ENCODE measurements around the gene RAB8A. TPM values are rescaled to one million over a fixed set of nuclear protein-coding genes. Genes with fewer than 3 reads are reported as not detected.

The RAB8A gene
- total and polyA plus RNA-seq, 2 experiments from 2014 or later = 53.1 to 59.5 TPM

DNA sequence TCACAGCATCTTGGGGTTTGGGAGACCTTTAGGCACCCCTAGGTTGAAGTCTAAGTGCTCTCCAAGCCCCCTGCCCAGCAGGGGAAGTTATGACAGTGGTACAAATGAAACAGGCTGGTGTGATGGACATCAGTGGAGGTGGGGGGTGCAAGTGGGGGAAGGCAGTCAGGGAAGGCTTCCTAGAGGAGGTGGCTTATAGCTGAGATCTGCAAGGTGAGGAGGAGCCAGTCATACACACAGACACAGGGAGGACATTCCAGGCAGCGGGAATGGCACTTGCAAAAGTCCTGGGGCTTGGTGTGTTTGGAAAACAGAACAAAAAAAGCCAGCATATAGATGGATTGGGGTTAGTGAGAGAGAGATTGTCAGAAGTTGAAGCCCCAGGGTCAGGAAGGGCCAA, 43.4 kb downstream of the RAB8A start:
- TF ChIP-seq ZNF331 (CRISPR knock-in tag; IDR thresholded peaks at IDR 0.05; ENCODE audit: low read depth) (no peak), EZH2 (IDR thresholded peaks at IDR 0.05; ENCODE audit: low read depth, unreplicated experiment) (no peak), EZH2phosphoT487 (IDR thresholded peaks at IDR 0.05; ENCODE audit: unreplicated experiment) (no peak)
- TF ChIP-seq, protein P1, sequence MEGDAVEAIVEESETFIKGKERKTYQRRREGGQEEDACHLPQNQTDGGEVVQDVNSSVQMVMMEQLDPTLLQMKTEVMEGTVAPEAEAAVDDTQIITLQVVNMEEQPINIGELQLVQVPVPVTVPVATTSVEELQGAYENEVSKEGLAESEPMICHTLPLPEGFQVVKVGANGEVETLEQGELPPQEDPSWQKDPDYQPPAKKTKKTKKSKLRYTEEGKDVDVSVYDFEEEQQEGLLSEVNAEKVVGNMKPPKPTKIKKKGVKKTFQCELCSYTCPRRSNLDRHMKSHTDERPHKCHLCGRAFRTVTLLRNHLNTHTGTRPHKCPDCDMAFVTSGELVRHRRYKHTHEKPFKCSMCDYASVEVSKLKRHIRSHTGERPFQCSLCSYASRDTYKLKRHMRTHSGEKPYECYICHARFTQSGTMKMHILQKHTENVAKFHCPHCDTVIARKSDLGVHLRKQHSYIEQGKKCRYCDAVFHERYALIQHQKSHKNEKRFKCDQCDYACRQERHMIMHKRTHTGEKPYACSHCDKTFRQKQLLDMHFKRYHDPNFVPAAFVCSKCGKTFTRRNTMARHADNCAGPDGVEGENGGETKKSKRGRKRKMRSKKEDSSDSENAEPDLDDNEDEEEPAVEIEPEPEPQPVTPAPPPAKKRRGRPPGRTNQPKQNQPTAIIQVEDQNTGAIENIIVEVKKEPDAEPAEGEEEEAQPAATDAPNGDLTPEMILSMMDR (conservative IDR thresholded peaks at IDR 0.05; ENCODE audit: low read depth in 2 of 2) = no peak
- no peak overlapping the region for H3K4me3 ChIP-seq
- Mint-ChIP-seq H3K4me3 (no peak overlapping the region; the same call in 2 of the 3 replicates), H3K27ac (no peak overlapping the region), H3K36me3 (ENCODE audit: low read depth) (no peaks in the 10 kb centered on the region; the same call in 2 of the 3 replicates), H3K27me3 (ENCODE audit: insufficient read depth, low read depth, poor library complexity) (peaks cover 11% of the 10 kb centered on the region), H3K4me1 (no peaks in the 10 kb centered on the region), H3K9me3 (peaks cover 2% of the 10 kb centered on the region; the same call in 1 of the 3 replicates)
- no peaks in the 10 kb centered on the region for H3K79me2 ChIP-seq (replicated peaks; ENCODE audit: insufficient read depth)
- H3K4me2 ChIP-seq = no peak overlapping the region
- DNase-seq (ENCODE audit: low spot score) (no peak), ATAC-seq (no peak)
- no peaks in the 10 kb centered on the region for H3K27me3 ChIP-seq (ENCODE audit: insufficient read depth)
- no peaks in the 10 kb centered on the region for H3K36me3 ChIP-seq (ENCODE audit: insufficient read depth)
- no peaks in the 10 kb centered on the region for H3K4me1 ChIP-seq (ENCODE audit: insufficient read depth)
- H3K9me2 ChIP-seq (ENCODE audit: insufficient read depth) = no peaks in the 10 kb centered on the region
- H3K27ac ChIP-seq (ENCODE audit: low read depth) = no peak overlapping the region
- H3F3A ChIP-seq (replicated peaks; ENCODE audit: low read depth) = no peaks in the 10 kb centered on the region
- H2AFZ ChIP-seq = no peak overlapping the region
- no peaks in the 10 kb centered on the region for H4K20me1 ChIP-seq (replicated peaks; ENCODE audit: insufficient read depth)

DNA sequence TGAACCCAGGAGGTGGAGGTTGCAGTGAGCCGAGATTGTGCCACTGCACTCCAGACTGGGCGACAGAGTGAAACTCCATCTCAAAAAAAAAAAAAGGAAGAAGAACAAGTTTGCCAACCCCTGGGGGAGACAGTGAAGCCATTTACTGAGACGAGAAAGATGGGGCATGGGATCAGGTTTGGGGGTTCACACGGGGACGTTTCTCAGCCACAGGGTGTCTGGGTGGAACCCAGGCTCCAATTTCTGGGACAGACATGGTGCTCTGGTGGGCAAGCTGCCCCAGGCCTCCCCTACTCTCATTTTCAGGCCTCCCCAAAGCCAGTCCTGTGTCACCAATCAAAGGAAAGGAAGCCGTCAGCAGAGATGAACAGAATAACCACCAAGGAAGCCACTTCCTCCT, 45.2 kb downstream of the RAB8A start:
- Histone ChIP-seq H3K27me3 (ENCODE audit: insufficient read depth) (no peaks in the 10 kb centered on the region), H4K20me1 (replicated peaks; ENCODE audit: insufficient read depth) (no peaks in the 10 kb centered on the region), H3K36me3 (ENCODE audit: insufficient read depth) (no peaks in the 10 kb centered on the region), H3K4me1 (ENCODE audit: insufficient read depth) (no peaks in the 10 kb centered on the region), H3K9me2 (ENCODE audit: insufficient read depth) (no peaks in the 10 kb centered on the region), H3K79me2 (replicated peaks; ENCODE audit: insufficient read depth) (no peaks in the 10 kb centered on the region), H3K4me3 (no peak overlapping the region), H2AFZ (no peak overlapping the region), H3K27ac (ENCODE audit: low read depth) (no peak overlapping the region), H3F3A (replicated peaks; ENCODE audit: low read depth) (no peaks in the 10 kb centered on the region), H3K4me2 (no peak overlapping the region)
- H3K27ac Mint-ChIP-seq = no peak overlapping the region
- H3K27me3 Mint-ChIP-seq (ENCODE audit: insufficient read depth, low read depth, poor library complexity) = peaks cover 11% of the 10 kb centered on the region
- no peak overlapping the region for H3K4me3 Mint-ChIP-seq
- TF ChIP-seq, protein P1 (conservative IDR thresholded peaks at IDR 0.05; ENCODE audit: low read depth in 2 of 2) = no peak
- TF ChIP-seq CREB1 (CRISPR knock-in tag; IDR thresholded peaks at IDR 0.05; ENCODE audit: low read depth) = no peak
- TF ChIP-seq, protein P2, sequence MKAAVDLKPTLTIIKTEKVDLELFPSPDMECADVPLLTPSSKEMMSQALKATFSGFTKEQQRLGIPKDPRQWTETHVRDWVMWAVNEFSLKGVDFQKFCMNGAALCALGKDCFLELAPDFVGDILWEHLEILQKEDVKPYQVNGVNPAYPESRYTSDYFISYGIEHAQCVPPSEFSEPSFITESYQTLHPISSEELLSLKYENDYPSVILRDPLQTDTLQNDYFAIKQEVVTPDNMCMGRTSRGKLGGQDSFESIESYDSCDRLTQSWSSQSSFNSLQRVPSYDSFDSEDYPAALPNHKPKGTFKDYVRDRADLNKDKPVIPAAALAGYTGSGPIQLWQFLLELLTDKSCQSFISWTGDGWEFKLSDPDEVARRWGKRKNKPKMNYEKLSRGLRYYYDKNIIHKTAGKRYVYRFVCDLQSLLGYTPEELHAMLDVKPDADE (IDR thresholded peaks at IDR 0.05) = no peak
- no peak for TF ChIP-seq JUNB (IDR thresholded peaks at IDR 0.05; ENCODE audit: unreplicated experiment)
- no peak for TF ChIP-seq NANOG (IDR thresholded peaks at IDR 0.05; ENCODE audit: borderline replicate concordance)
- TF ChIP-seq, protein P3, sequence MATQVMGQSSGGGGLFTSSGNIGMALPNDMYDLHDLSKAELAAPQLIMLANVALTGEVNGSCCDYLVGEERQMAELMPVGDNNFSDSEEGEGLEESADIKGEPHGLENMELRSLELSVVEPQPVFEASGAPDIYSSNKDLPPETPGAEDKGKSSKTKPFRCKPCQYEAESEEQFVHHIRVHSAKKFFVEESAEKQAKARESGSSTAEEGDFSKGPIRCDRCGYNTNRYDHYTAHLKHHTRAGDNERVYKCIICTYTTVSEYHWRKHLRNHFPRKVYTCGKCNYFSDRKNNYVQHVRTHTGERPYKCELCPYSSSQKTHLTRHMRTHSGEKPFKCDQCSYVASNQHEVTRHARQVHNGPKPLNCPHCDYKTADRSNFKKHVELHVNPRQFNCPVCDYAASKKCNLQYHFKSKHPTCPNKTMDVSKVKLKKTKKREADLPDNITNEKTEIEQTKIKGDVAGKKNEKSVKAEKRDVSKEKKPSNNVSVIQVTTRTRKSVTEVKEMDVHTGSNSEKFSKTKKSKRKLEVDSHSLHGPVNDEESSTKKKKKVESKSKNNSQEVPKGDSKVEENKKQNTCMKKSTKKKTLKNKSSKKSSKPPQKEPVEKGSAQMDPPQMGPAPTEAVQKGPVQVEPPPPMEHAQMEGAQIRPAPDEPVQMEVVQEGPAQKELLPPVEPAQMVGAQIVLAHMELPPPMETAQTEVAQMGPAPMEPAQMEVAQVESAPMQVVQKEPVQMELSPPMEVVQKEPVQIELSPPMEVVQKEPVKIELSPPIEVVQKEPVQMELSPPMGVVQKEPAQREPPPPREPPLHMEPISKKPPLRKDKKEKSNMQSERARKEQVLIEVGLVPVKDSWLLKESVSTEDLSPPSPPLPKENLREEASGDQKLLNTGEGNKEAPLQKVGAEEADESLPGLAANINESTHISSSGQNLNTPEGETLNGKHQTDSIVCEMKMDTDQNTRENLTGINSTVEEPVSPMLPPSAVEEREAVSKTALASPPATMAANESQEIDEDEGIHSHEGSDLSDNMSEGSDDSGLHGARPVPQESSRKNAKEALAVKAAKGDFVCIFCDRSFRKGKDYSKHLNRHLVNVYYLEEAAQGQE (IDR thresholded peaks at IDR 0.05; ENCODE audit: unreplicated experiment) = no peak
- TF ChIP-seq STAT1 (IDR thresholded peaks at IDR 0.05; ENCODE audit: unreplicated experiment) = no peak
- peaks cover 4% of the 10 kb centered on the region; the same call in 1 of the 3 replicates for H3K9me3 Mint-ChIP-seq
- no peaks in the 10 kb centered on the region; the same call in 2 of the 3 replicates for H3K36me3 Mint-ChIP-seq (ENCODE audit: low read depth)
- no peaks in the 10 kb centered on the region for H3K4me1 Mint-ChIP-seq
- no peak for DNase-seq (ENCODE audit: low spot score)
- no peak for ATAC-seq

Measured in GM23338 (cell line).